ENCODE data around the gene KCNF1. TPM values are rescaled to one million over a fixed set of nuclear protein-coding genes. Genes with fewer than 3 reads are reported as not detected.
A peak's percentile ranks its signal among the peaks of the same experiment; 100 is the strongest.

KCNF1 gene
- total RNA-seq, 1 donor from 2014 or later, result 1.6 TPM

DNA sequence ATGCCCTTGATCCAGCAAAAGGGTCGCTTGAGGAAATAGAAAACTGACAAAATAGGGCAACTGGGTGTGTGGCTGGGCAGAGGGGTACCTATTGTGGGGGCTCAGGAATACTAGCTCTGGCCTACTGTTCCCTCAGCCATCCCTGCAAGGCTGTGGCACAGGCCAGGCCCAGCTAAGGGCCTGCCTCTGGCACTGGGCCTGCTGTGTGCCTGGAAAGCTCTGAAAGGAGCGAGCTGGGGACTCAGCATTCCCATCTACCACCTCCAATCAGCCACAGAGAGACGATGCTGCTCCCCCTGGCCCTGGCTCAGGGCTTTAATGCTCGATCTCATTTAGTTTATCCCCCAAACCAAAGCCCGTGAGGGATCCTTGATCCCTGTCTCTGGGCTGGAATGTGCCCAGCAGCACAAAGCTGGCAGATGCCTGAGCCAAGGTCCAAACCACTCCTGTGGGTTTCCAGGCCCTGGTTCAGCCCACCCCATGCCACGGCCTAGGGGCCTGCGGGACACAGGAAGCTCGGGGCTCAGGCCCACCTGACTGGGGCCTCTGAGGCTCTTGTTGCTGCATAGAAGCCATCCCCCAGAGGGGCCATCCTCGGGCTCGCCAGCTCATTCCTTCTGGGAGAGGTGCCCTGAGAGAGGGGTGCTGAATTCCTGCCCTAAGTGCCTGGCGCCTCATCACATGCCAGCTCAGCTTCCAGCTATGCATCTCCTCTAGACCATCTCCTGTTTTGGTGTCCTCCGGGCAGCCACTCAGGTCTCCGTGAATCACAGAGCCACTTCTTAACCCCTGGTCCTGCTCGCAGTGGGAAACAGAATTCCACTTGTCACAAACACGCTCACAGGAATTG, 43.0 kb upstream of the KCNF1 start:
- peak overlapping the region; percentile 60 for H2AFZ ChIP-seq (ENCODE audit: low read depth, low read length)
- Mint-ChIP-seq H3K27me3 (ENCODE audit: low read depth, unreplicated experiment) (peaks cover 25% of the 10 kb centered on the region), H3K9me3 (ENCODE audit: unreplicated experiment) (peaks cover 9% of the 10 kb centered on the region), H3K36me3 (ENCODE audit: low read depth, unreplicated experiment) (peaks cover 2% of the 10 kb centered on the region), H3K4me1 (ENCODE audit: low read depth, unreplicated experiment) (peaks cover 9% of the 10 kb centered on the region), H3K4me3 (ENCODE audit: unreplicated experiment) (no peak overlapping the region), H3K27ac (ENCODE audit: unreplicated experiment) (no peak overlapping the region)
- H3K79me2 ChIP-seq (ENCODE audit: insufficient read depth, low read length), result no peaks in the 10 kb centered on the region
- no peak for TF ChIP-seq EZH2 (IDR thresholded peaks at IDR 0.05; ENCODE audit: insufficient read depth, low read length)
- TF ChIP-seq, protein P1, sequence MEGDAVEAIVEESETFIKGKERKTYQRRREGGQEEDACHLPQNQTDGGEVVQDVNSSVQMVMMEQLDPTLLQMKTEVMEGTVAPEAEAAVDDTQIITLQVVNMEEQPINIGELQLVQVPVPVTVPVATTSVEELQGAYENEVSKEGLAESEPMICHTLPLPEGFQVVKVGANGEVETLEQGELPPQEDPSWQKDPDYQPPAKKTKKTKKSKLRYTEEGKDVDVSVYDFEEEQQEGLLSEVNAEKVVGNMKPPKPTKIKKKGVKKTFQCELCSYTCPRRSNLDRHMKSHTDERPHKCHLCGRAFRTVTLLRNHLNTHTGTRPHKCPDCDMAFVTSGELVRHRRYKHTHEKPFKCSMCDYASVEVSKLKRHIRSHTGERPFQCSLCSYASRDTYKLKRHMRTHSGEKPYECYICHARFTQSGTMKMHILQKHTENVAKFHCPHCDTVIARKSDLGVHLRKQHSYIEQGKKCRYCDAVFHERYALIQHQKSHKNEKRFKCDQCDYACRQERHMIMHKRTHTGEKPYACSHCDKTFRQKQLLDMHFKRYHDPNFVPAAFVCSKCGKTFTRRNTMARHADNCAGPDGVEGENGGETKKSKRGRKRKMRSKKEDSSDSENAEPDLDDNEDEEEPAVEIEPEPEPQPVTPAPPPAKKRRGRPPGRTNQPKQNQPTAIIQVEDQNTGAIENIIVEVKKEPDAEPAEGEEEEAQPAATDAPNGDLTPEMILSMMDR (IDR thresholded peaks at IDR 0.05; ENCODE audit: insufficient read depth, low read depth, low read length), result no peak
- H3K27ac ChIP-seq (ENCODE audit: low read depth, low read length), result no peak overlapping the region
- no peaks in the 10 kb centered on the region for H3K9me3 ChIP-seq (ENCODE audit: insufficient read depth, low read depth, low read length)
- H3K27me3 ChIP-seq (ENCODE audit: insufficient read depth, low read length), result peaks cover 21% of the 10 kb centered on the region
- no peak overlapping the region for H3K4me3 ChIP-seq (ENCODE audit: insufficient read depth, low read depth, low read length)
- DNase-seq (ENCODE audit: low read depth) (peak; percentile 47), FAIRE-seq (peak; percentile 75)
- H4K20me1 ChIP-seq (ENCODE audit: insufficient read depth, low read length), result no peaks in the 10 kb centered on the region
- H3K36me3 ChIP-seq (ENCODE audit: insufficient read depth, low read length), result no peaks in the 10 kb centered on the region
- H3K4me2 ChIP-seq (ENCODE audit: low read length), result peak overlapping the region; percentile 48
- peaks cover 9% of the 10 kb centered on the region for H3K4me1 ChIP-seq (ENCODE audit: insufficient read depth, low read length)
- H3K9ac ChIP-seq (ENCODE audit: low read length), result no peak overlapping the region

DNA sequence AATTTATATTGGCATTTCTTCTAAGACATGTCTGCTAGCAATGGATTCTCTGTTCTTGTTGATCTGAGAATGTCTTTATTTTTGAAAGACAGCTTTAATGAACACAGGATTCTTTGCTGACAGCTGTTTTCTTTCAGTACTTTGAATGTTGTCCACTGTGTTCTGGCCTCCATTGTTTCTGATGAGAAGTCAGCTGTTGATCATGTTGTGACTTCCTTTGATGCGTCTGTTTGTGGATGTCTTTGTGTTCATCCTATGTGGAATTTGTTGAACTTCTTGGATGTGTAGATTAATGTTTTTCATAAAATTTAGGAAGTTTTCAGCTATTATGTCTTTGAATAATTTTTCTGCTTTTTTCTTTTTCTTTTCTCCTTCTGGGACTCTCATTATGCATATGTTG, 39.8 kb upstream of the KCNF1 start:
- H3K4me1 ChIP-seq (ENCODE audit: insufficient read depth, low read length), result peaks cover 9% of the 10 kb centered on the region
- no peak overlapping the region for H3K27ac ChIP-seq (ENCODE audit: low read depth, low read length)
- no peak overlapping the region for H3K9ac ChIP-seq (ENCODE audit: low read length)
- Mint-ChIP-seq H3K27me3 (ENCODE audit: low read depth, unreplicated experiment) (no peaks in the 10 kb centered on the region), H3K27ac (ENCODE audit: unreplicated experiment) (no peak overlapping the region), H3K9me3 (ENCODE audit: unreplicated experiment) (peaks cover 15% of the 10 kb centered on the region), H3K4me1 (ENCODE audit: low read depth, unreplicated experiment) (peaks cover 9% of the 10 kb centered on the region), H3K4me3 (ENCODE audit: unreplicated experiment) (no peak overlapping the region), H3K36me3 (ENCODE audit: low read depth, unreplicated experiment) (no peaks in the 10 kb centered on the region)
- FAIRE-seq (no peak), DNase-seq (ENCODE audit: low read depth) (no peak)
- H3K36me3 ChIP-seq (ENCODE audit: insufficient read depth, low read length), result no peaks in the 10 kb centered on the region
- TF ChIP-seq, protein P1 (IDR thresholded peaks at IDR 0.05; ENCODE audit: insufficient read depth, low read depth, low read length), result no peak
- no peak for TF ChIP-seq EZH2 (IDR thresholded peaks at IDR 0.05; ENCODE audit: insufficient read depth, low read length)
- no peaks in the 10 kb centered on the region for H3K27me3 ChIP-seq (ENCODE audit: insufficient read depth, low read length)
- H3K4me2 ChIP-seq (ENCODE audit: low read length), result no peak overlapping the region
- no peak overlapping the region for H2AFZ ChIP-seq (ENCODE audit: low read depth, low read length)
- H4K20me1 ChIP-seq (ENCODE audit: insufficient read depth, low read length), result no peaks in the 10 kb centered on the region
- no peak overlapping the region for H3K4me3 ChIP-seq (ENCODE audit: insufficient read depth, low read depth, low read length)
- no peaks in the 10 kb centered on the region for H3K79me2 ChIP-seq (ENCODE audit: insufficient read depth, low read length)
- no peaks in the 10 kb centered on the region for H3K9me3 ChIP-seq (ENCODE audit: insufficient read depth, low read depth, low read length)

DNA sequence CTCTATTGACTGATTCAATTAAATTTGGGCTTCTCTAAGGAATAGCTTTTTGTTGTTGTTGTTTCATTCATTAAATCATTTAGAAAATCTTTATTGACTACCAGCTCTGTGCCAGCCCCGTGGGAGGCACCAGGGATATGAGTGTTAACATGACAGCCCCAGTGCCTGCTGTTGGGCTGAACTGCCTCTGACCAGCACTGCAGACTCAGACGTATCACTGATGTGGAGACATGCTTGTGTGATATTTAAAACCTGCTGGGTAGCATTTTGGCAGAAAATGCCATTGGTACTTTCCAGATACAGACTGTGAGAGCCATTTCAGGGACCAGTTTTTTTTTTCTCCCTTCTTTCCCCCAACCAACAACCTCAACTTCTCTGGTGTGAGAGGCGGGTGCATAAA, 38.6 kb upstream of the KCNF1 start:
- no peaks in the 10 kb centered on the region for H3K9me3 ChIP-seq (ENCODE audit: insufficient read depth, low read depth, low read length)
- no peak for FAIRE-seq
- TF ChIP-seq, protein P1 (IDR thresholded peaks at IDR 0.05; ENCODE audit: insufficient read depth, low read depth, low read length), result no peak
- TF ChIP-seq EZH2 (IDR thresholded peaks at IDR 0.05; ENCODE audit: insufficient read depth, low read length), result no peak
- no peak overlapping the region for H2AFZ ChIP-seq (ENCODE audit: low read depth, low read length)
- no peak overlapping the region for H3K27ac ChIP-seq (ENCODE audit: low read depth, low read length)
- no peaks in the 10 kb centered on the region for H3K36me3 ChIP-seq (ENCODE audit: insufficient read depth, low read length)
- Mint-ChIP-seq H3K4me3 (ENCODE audit: unreplicated experiment) (no peak overlapping the region), H3K9me3 (ENCODE audit: unreplicated experiment) (peaks cover 15% of the 10 kb centered on the region), H3K27ac (ENCODE audit: unreplicated experiment) (no peak overlapping the region), H3K4me1 (ENCODE audit: low read depth, unreplicated experiment) (peaks cover 11% of the 10 kb centered on the region), H3K27me3 (ENCODE audit: low read depth, unreplicated experiment) (no peaks in the 10 kb centered on the region), H3K36me3 (ENCODE audit: low read depth, unreplicated experiment) (no peaks in the 10 kb centered on the region)
- peaks cover 9% of the 10 kb centered on the region for H3K4me1 ChIP-seq (ENCODE audit: insufficient read depth, low read length)
- H3K79me2 ChIP-seq (ENCODE audit: insufficient read depth, low read length), result no peaks in the 10 kb centered on the region
- H3K4me3 ChIP-seq (ENCODE audit: insufficient read depth, low read depth, low read length), result no peak overlapping the region
- no peaks in the 10 kb centered on the region for H4K20me1 ChIP-seq (ENCODE audit: insufficient read depth, low read length)
- no peak overlapping the region for H3K9ac ChIP-seq (ENCODE audit: low read length)
- H3K4me2 ChIP-seq (ENCODE audit: low read length), result no peak overlapping the region
- no peak for DNase-seq (ENCODE audit: low read depth)
- H3K27me3 ChIP-seq (ENCODE audit: insufficient read depth, low read length), result no peaks in the 10 kb centered on the region
